Nephron progenitor cell (in vitro differentiated cells): ENCODE results near the gene NR1H3.

Experiments
- DNase-seq: peaks from one replicate; pipeline ENCODE4 v3.0.0; 2021
- H3K27ac Mint-ChIP-seq: 2 replicates; pipeline ENCODE4 v1.8.0; 2021; ENCODE audit warnings: mild to moderate bottlenecking, moderate library complexity, mixed read lengths
- H3K27me3 Mint-ChIP-seq: 2 replicates; pipeline ENCODE4 v1.8.0; 2021; ENCODE audit warnings: mild to moderate bottlenecking, low read depth, mixed read lengths; ENCODE audit not compliant: poor library complexity
- H3K36me3 Mint-ChIP-seq: 2 replicates; pipeline ENCODE4 v1.8.0; 2021; ENCODE audit warnings: low read depth, mixed read lengths
- H3K4me1 Mint-ChIP-seq: 2 replicates; pipeline ENCODE4 v1.8.0; 2021; ENCODE audit warnings: mixed read lengths
- H3K4me3 Mint-ChIP-seq: 2 replicates; pipeline ENCODE4 v1.8.0; 2021; ENCODE audit warnings: mild to moderate bottlenecking, moderate library complexity, mixed read lengths
- H3K9me3 Mint-ChIP-seq: 2 replicates; pipeline ENCODE4 v1.8.0; 2021; ENCODE audit warnings: mild to moderate bottlenecking, moderate library complexity, mixed read lengths
- CTCF ChIP-seq: fragments of 200-600 bp; sonication (generic); IDR thresholded peaks from 2 replicates; pipeline ENCODE4 v1.5.0; 2021; ENCODE audit warnings: antibody characterized with exemption

Gene NR1H3

GRCh38 chr11:47241841-47242301, 15.9 kb upstream of the NR1H3 start:
- H3K36me3 Mint-ChIP-seq = peaks cover 65% of the 10 kb centered on the region
- no peaks in the 10 kb centered on the region for H3K27me3 Mint-ChIP-seq
- no peak for DNase-seq
- no peak for TF ChIP-seq CTCF
- H3K27ac Mint-ChIP-seq = peak overlapping the region; percentile 62
- peaks cover 11% of the 10 kb centered on the region for H3K4me1 Mint-ChIP-seq
- H3K4me3 Mint-ChIP-seq = no peak overlapping the region
- H3K9me3 Mint-ChIP-seq = no peaks in the 10 kb centered on the region

- Mint-ChIP-seq H3K36me3 (peaks cover 66% of the 10 kb centered on the region), H3K4me3 (no peak overlapping the region), H3K9me3 (no peaks in the 10 kb centered on the region), H3K27me3 (no peaks in the 10 kb centered on the region), H3K4me1 (peaks cover 14% of the 10 kb centered on the region), H3K27ac (no peak overlapping the region)
- TF ChIP-seq CTCF = no peak
- no peak for DNase-seq
Observed at GRCh38 chr11:47242596-47243192, 15.1 kb upstream of the NR1H3 start.

- no peaks in the 10 kb centered on the region for H3K27me3 Mint-ChIP-seq
- H3K36me3 Mint-ChIP-seq = peaks cover 60% of the 10 kb centered on the region
- TF ChIP-seq CTCF = no peak
- DNase-seq = no peak
- no peaks in the 10 kb centered on the region for H3K9me3 Mint-ChIP-seq
- H3K27ac Mint-ChIP-seq = peak overlapping the region; percentile 77
- peaks cover 17% of the 10 kb centered on the region for H3K4me1 Mint-ChIP-seq
- H3K4me3 Mint-ChIP-seq = no peak overlapping the region
Observed at GRCh38 chr11:47243454-47243853, 14.3 kb upstream of the NR1H3 start.

- Mint-ChIP-seq H3K9me3 (no peaks in the 10 kb centered on the region), H3K27me3 (no peaks in the 10 kb centered on the region), H3K4me3 (no peak overlapping the region), H3K4me1 (peaks cover 29% of the 10 kb centered on the region), H3K27ac (peak overlapping the region; percentile 79), H3K36me3 (peaks cover 51% of the 10 kb centered on the region)
- TF ChIP-seq CTCF = no peak
- no peak for DNase-seq
Observed at GRCh38 chr11:47244448-47245350, 13.1 kb upstream of the NR1H3 start.

- no peaks in the 10 kb centered on the region for H3K27me3 Mint-ChIP-seq
- peaks cover 29% of the 10 kb centered on the region for H3K4me1 Mint-ChIP-seq
- H3K36me3 Mint-ChIP-seq = peaks cover 42% of the 10 kb centered on the region
- TF ChIP-seq CTCF = no peak
- H3K9me3 Mint-ChIP-seq = no peaks in the 10 kb centered on the region
- H3K4me3 Mint-ChIP-seq = no peak overlapping the region
- no peak overlapping the region for H3K27ac Mint-ChIP-seq
- DNase-seq = no peak
Observed at GRCh38 chr11:47245611-47246357, 12.0 kb upstream of the NR1H3 start.
